NCI-H2196 treated with DMSO at 0.1 percent for 48 hours (cell line): Measurements from ENCODE around the gene SPDL1.
A peak's percentile ranks its signal among the peaks of the same experiment; 100 is the strongest.

Source experiments
- DNase-seq: peaks from one replicate; lab custom pipeline; 2025; ENCODE audit not compliant: unreplicated experiment; lab: John Stamatoyannopoulos, UW

SPDL1 gene, protein sequence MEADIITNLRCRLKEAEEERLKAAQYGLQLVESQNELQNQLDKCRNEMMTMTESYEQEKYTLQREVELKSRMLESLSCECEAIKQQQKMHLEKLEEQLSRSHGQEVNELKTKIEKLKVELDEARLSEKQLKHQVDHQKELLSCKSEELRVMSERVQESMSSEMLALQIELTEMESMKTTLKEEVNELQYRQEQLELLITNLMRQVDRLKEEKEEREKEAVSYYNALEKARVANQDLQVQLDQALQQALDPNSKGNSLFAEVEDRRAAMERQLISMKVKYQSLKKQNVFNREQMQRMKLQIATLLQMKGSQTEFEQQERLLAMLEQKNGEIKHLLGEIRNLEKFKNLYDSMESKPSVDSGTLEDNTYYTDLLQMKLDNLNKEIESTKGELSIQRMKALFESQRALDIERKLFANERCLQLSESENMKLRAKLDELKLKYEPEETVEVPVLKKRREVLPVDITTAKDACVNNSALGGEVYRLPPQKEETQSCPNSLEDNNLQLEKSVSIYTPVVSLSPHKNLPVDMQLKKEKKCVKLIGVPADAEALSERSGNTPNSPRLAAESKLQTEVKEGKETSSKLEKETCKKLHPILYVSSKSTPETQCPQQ

DNA sequence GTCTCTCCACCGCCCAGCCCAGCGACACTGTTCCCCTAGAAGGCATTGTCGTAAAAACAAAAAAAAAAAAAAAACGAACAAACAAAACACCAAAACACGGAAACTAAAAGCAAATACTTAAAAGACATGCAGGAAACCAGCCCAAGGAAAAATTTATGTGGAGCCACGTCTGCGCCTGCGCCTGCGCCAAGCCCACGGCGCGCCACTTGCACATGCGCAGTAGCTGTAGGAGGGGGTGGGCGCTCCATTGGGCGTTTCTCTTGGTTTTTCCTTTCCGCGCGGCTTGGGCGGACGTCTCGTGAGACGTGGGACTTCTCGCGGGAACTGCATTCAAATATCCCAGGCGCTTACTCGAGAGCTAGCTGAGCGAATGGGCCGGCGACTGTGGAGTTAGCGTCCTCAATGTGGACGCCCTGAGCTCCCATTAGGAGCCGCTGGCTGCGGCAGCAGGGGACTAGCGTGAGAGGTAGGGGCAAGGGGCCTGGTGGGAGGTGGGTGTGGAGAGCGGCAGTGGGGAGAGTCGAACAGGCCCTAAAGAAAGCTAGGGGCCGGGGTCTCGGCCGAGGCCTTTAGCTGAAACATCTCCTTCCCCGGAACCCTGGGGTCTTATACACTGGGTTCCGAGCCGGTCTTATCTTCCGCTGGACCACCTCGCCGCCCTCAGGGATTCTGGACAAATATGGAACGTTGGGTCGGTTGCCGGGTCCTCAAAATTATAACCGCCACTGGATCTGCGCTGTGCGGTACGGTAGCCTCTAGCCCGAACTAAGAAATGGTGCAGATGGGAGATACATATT lies at the start of gene SPDL1:
Gene SPDL1 (plus strand): TSS at position 350 of the 797 bp plus-strand sequence. CDS start 4,644 bp downstream, outside the sequence.
- DNase-seq, result peak; percentile 88

DNA sequence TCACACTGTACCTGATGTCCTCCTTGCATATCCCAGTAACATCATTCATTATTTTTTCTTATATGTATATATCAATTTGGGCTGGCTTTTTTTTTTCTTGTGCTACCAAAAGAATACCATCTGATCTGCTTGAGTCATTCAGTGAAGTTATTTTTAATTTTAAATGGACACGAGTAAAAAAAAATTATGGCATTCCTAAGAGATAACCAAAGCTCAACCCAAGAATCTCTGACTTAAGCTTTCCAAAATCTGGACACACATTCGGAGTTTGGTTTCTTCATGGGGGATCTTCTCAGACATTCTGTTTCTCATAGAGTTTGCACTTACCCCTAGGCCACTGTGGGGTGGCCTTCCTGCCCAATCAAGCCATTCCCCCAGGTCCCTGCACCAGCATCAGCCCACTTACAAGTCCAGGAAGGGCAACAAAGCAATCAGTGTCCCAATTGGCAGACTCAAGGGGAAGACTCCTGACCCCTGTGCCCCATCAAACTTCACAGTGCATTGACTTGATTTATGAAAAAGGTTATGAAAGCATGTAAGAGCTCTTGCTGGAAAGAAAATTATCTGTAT lies 49.2 kb upstream of the SPDL1 start:
- no peak for DNase-seq

DNA sequence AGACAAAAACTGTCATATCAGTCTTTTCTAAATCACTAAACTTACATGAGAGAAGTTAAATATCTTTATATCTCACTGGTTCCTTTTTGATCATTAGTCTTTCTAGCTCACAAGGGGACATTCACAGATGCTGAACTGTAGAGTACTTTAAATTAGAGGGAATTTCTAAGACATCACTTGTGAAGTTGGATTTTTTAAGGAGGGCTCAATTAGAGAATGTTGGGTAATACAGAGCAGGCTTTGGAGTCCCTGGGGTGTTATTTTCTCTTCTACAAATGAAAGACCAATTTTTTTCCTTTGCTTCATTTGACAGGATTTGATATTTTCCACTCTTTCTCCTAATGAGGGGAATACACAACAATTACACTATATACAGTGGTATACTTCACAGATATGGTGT lies 48.6 kb upstream of the SPDL1 start:
- DNase-seq, result no peak

DNA sequence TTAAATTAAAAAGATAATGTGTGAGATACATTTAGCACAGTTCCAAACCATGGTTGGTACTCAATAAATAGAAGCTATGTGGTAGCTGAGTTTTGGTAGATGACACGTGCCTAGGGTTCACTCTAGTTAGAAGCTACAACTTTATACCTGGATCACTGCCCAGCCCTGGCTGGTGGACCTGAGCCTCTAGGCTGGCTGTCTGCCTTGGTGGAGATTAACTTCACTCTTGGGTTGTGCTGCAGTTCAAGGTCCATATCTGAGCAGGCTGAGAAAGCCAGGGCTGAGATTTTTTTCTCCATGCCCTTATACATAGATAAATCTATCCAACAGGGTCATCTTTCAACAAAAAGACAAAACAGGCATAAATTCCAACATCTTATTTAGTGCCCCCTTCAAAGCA lies 44.6 kb upstream of the SPDL1 start:
- no peak for DNase-seq

DNA sequence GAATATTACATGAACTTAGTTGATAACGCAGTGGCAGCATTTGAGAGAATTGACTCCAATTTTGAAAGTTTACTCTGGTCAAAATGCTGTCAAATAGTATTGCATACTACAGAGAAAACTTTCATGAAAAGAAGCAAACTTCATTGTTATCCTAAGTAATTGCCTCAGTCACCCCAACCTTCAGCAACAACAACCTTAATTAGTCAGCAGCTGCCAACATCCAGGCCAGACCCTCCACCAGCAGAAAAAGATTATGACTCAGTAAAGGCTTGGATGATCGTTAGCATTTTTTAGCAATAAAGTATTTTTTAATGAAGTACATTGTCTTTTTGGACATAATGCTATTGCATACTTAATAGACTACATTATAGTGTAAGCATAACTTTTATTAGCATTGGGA lies 40.8 kb upstream of the SPDL1 start:
- no peak for DNase-seq

DNA sequence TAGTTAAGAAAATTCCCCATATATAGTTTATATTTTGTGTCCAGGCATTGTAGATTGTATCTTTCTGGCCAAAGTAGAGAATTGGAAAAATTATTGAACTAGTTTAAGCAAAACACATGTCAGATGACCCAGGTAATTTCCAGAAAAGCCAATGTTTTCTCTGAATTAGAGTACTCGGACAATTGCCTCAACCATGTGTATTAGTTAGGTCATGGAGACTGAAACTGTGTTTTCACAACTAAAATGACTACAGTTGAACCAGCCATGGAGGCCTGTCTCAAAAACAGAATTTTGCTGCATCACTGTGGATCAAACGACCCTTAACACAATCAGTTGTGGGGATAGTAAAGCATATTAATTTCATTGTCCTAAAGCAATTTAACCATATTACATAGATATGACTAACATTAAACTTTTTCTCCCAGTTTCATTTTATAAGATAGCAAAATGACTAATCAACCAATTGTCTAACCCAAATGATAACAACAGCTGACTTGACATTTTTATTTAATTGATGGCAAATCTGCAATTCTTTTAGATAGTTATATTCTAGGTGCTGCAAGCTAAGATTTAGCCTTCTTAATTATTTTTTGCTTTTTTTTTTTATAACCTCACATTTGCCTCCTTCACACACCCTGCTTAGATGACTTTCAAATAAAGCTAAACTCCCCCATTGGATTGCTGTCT lies 39.2 kb upstream of the SPDL1 start:
- no peak for DNase-seq

DNA sequence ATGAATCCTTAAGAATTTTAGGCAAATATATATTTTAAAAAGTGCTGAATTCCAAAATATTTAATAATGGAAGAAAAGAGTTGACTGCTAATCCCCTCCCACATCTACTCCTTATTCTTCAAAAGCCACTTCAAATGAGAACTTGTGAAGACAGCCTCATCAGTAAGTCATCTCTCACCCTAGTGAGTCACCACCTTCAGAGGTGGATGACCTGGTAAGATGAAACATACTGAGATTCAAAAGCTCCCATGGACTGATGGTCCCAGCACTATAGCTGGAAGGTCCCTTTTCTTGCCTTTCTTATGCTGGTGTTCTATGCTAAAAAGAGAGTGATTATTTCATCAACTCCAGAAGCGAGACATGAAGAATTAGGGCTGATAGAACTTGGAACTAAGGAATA lies 37.8 kb upstream of the SPDL1 start:
- no peak for DNase-seq

DNA sequence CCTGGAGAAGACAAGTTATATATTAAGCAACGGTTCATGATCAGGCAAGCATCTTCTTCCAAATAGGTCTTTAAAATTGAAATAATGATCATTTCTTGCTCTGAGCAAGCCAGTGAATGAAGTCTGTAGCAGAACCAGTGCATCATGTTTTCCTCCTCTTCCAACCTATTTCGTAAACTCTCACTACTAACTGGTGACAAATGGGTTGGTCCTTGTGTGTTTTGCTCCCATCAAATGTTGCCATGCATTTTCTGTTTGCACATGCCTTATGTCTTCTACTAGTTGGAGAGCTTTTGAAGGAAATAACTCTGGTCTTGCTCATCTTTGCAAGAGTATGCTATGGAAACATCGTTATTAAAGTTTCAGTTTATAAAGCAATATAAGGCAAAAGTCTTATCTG lies 37.2 kb upstream of the SPDL1 start:
- no peak for DNase-seq

DNA sequence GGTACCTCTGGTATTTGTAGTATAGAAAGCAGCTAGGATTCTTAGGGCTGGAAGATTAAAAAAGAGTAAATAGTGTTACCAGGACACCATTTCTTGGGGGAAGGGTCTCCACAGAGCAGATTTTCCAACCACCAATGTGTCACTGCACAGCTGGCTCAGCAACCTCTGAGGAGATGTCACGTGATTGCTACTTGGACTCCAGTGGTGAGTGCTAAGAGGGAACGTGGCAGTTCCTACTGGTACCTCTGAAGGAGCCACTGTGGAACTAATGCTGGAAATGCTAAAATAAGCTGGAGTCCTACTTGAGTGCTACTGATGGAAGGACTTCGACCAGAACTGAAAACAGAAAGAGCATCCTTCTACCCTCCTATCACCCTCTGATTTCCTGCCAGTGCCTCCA lies 36.1 kb upstream of the SPDL1 start:
- no peak for DNase-seq

DNA sequence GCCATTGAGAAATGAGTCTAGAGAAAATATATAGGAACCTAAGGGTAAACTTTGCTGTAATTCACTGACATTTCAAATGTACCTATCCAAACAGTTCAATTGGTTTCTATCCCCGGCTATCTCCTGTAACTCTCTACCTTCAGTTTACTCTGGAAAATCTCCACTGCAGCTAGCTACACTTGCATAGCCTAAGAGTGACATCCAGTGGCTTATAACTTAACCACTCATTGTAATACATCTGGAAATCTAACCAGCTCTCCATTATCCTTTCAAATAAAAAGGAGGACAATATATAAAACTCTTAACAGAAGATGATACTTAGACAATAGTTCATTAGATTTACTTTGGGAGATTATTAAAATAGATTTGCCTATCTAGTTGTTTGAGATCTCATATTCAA lies 35.3 kb upstream of the SPDL1 start:
- DNase-seq, result no peak

DNA sequence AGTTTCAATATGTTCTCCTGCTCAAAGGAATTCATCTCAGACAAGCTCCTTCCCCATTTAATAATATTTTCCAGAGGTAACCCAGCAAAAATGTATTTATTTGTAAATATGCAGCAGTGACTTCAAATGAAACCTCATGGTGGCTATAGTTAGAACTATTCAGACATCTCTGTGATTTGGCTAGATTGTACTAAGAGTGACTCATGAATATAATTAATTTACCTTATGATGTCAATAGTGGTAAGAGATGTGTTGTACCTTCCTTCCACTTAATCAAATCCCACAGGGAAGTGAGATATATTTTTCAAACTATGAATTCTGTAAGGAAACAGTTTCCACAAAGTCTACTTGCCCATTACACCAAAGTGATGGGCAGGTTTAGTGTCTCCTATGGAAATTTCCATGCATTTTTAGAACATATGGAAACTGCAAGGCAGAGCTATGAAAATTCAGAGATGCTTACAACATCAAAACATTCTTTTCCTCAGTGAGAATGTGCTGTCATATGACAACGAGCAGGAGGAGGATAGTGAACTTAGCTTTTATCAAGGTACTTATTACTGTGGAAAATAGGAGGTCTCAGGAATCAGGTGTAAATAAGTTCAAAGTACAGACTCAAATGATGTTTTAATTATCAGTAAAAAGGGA lies 34.0 kb upstream of the SPDL1 start:
- no peak for DNase-seq

DNA sequence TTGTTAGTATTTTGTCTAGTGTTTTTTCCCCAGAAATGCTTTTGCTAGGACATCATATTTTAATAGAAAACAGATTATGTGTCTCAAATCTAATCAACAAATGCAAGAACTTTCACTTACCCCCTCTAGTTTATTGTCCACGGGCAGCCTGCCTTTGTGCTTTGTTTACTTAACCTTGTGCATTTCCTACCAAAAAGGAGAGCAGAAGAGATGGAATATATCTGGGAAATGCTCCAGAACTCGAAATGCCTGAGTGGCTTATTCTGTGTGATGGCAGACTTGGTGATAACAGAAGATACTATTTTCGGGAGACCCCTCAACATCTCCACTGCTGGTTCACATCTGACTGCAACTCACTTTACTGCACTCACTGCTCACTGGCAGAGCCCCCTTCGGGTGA lies 33.3 kb upstream of the SPDL1 start:
- no peak for DNase-seq

DNA sequence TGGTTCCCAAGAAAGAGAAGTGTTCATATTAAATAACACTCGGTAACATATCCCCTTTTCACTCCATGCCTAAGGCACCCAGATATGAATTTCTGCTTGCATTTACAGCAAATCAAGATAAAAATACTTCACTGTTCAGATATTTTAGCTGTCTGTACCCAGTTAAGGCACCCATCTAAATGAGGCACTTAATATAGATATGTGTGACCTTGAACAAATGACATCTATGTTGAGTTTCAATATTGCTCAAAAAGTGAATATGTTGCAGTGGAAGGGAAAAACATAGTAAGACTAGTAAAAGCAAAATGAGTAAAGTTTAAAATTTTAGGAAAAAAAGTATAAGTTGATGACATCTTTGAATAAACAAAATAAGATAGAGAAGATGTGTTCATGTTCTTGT lies 32.4 kb upstream of the SPDL1 start:
- no peak for DNase-seq

DNA sequence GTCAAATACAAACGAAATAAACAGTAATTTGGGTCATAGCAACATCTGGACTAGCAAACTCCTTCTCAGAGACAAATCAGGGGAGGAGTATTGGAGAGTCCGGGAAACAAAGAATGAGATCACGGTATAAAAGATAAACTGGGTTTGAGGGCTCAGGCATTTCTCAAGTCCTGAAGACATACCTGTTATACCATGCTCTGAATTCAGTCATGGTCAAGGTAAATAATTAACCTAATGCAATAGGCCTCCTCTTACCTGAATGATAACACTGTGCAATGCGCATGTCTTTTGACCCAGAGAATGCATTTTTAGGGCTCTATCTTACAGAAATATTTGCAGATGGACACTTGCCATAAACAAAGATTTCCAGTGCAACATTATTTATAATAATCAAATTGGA lies 31.9 kb upstream of the SPDL1 start:
- DNase-seq, result no peak

DNA sequence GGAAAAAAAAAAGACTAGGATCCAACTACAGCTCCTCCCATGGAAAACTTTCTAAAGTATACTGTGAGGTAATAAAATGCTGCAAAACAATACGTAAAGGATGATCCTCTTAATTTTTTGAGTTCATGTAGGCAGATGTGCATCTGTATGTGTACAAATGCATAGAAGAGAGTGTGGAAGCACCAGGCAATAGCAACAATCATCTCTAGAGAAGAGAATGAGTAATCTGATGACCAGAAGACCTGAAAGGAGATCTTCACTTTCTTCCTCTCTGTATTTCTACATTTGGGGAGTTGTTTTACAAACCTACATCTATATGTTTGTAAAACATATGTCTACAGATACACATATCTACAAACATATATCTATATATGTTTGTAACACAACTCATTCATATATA lies 29.3 kb upstream of the SPDL1 start:
- no peak for DNase-seq

DNA sequence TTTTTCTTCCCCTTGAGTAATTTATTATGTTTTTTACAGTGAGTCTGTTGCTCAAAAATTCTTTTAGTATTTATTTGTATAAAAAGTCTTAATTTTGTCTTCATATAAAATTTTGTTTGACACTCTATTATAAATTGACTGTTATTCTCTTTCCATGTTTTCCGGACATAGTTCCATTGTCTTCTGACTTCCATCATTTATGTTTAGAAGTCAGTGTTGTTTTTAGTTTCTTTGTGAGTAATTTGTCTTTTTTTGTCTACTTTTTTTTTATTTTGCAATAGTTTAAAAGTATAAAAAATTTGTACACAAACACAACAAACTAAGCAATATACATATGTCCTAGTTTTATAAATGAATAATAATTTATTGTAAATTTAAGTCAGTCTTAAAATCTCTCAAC lies 25.7 kb upstream of the SPDL1 start:
- DNase-seq, result no peak

DNA sequence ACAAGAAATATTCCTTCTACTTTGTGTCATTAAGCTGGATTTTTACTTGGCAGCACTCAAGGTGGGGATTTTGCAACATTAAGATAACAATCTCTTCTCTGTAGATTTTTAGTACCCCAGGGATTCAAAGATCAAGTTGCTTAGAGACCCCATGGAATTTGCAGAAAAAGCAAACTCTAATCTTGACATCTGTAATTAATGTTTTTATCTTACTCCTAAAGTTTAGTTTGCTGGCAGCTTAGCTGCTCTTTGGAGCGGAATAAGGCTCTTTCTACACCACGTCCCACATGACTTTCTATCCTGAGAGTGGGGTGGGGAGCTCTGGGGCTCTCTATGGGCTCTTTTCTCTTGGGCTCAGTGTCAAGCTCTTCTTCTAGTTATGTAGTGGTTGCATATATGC lies 21.7 kb upstream of the SPDL1 start:
- DNase-seq, result no peak

DNA sequence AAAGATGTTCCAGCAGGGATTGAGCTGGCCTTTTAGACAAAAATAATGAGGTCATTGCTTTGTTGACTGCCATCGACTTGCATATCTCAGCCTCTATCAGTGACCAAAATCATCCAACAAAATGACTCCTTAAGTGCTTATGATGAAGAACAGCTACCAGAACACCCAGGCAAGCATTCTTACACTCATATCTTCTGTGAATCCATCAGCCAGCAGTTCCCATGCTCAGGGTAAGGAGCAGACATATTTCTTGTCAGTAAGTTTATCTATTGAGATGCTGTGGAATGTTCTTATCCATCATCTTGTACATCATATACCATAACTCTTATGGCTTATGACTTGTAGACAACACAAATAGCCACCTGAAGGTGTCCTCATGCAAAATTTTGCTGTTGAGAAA lies 20.2 kb upstream of the SPDL1 start:
- DNase-seq, result no peak

DNA sequence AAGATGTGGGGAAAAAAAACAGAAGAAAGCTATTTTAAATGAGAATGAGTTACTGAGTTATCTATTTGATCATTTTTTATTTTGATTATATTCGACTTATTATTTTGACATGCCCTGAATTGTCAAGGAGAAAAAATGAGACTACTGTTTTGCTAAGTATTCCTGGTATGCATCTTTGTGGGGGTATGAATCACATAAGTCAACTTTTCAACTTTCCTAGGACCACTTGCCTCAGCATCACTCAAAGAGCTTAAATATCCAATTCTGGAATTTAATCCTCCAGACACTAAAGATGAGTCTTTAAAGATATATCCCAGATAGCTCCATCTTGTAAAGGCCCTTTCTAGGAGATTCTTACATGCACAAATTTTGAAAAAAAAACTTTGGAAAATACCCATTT lies 17.4 kb upstream of the SPDL1 start:
- DNase-seq, result no peak

DNA sequence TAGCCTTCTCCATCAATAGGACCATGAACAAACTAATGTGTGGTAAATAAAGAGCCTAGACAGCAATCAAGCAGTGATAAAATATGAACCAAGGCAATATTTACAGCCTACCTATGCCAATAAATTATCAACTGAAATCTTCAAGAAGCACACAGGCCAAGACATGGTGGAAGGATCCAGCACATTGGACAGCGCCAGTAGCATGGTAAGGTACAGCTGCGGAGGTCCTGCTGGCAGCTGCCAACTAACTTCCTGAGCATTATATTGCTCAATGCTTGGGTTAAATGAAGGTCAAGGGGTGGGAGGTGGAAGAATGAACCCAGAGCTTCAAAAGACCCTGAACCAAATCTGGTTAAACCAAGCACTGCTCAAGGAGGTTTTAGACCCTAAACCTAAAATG lies 16.5 kb upstream of the SPDL1 start:
- DNase-seq, result no peak

DNA sequence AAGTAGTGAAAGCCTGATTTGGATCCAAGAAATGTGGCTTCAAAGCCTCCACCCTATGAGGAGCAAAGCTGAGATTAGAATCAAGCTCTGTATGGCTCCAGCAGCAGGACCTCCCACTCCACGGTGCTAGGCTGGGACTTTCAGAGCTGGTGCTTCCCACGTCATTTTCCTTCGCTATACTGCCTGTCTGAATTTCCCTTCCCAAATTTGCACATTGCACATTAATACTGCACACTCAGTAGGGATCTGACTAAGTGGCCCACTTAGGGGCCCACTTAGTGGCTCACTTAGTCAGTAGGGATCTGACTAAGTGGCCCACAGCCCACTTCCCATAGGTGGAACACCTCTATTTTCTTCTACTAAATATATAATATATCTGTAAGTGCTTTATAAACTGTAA lies 14.1 kb upstream of the SPDL1 start:
- DNase-seq, result no peak
